Small intestine (tissue), 7 donors: ENCODE data around the gene GPR143. TPM values are rescaled to one million over a fixed set of nuclear protein-coding genes. Genes with fewer than 3 reads are reported as not detected.

Experiments used
- DNase-seq, 2 donors: peaks; one replicate each; pipeline versions ENCODE4 v3.0.0 to v3.0.0-alpha.2; 2013
- FAIRE-seq: peaks from 2 replicates; lab custom pipeline; 2012; peaks lifted over from hg19 to GRCh38; lab: Jason Lieb, UNC
- H3K27ac ChIP-seq, 3 donors: one replicate each; pipeline ENCODE4 v1.5.1; 2013; ENCODE audit warnings: low read length in 2 of 3, mild to moderate bottlenecking in 2 of 3, control low read depth in 1 of 3, inconsistent platforms in 1 of 3, low read depth in 1 of 3, moderate library complexity in 1 of 3
- H3K27me3 ChIP-seq, 3 donors: one replicate each; pipeline ENCODE4 v1.6.1; 2013; ENCODE audit warnings: low read length in 3 of 3, inconsistent platforms in 1 of 3; ENCODE audit not compliant: control insufficient read depth in 3 of 3, insufficient read depth in 3 of 3
- H3K36me3 ChIP-seq, 3 donors: one replicate each; pipeline ENCODE4 v1.6.1; 2013; ENCODE audit warnings: low read length in 3 of 3, inconsistent platforms in 1 of 3, low read depth in 1 of 3, mild to moderate bottlenecking in 1 of 3, moderate library complexity in 1 of 3; ENCODE audit not compliant: control insufficient read depth in 3 of 3, insufficient read depth in 2 of 3
- H3K4me1 ChIP-seq, 3 donors: one replicate each; pipeline ENCODE4 v1.6.1; 2013; ENCODE audit warnings: low read length in 2 of 3, inconsistent platforms in 1 of 3, low read depth in 1 of 3, mild to moderate bottlenecking in 1 of 3, moderate library complexity in 1 of 3; ENCODE audit not compliant: control insufficient read depth in 3 of 3, insufficient read depth in 2 of 3
- H3K4me3 ChIP-seq, 3 donors: one replicate each; pipeline ENCODE4 v1.5.1; 2013; ENCODE audit warnings: low read length in 3 of 3, control low read depth in 1 of 3, inconsistent platforms in 1 of 3, low read depth in 1 of 3, mild to moderate bottlenecking in 1 of 3, moderate library complexity in 1 of 3
- H3K9me3 ChIP-seq, 2 donors: one replicate each; pipeline ENCODE4 v1.6.1; 2013; ENCODE audit warnings: low read depth in 1 of 2, low read length in 1 of 2; ENCODE audit not compliant: control insufficient read depth in 2 of 2, insufficient read depth in 1 of 2
- WGBS, 3 donors: extraction: QIAGEN DNeasy Blood & Tissue Kit; methylation state at CpG; one replicate each; pipeline ENCODE4 v1.1.7; 2013; 5-methylcytosine and 5-hydroxymethylcytosine counted together
- polyA plus RNA-seq, 4 donors: library from polyadenylated mRNA; stranded (reverse) in 3 of 4; unstranded in 1 of 4; fragments of 200-250 nt in 3 of 4; fragments of 120-200 nt in 1 of 4; gene quantifications; one replicate each; pipeline versions ENCODE4 v1.2.1 to v1.2.3, GENCODE V29; 2013
- donor health status: healthy with polysubstance abuse.
- donor health status: control.
- donor health status: control.
- donor health status: Bipolar disorder and iron deficiency.
- donor health status: healthy.

GPR143 gene
- polyA plus RNA-seq, 4 donors: 0.67 to 6.7 (median 1.5) TPM; not detected in 1

GRCh38 chrX:9758021-9758638 lies 7.5 kb downstream of the GPR143 start:
- Histone ChIP-seq H3K27me3 (no peaks in the 10 kb centered on the region), H3K9me3 (no peaks in the 10 kb centered on the region)
- 51 to 54% (median 54%) methylated on average over 4 of the region's 4 CpGs for WGBS, 3 donors

DNA sequence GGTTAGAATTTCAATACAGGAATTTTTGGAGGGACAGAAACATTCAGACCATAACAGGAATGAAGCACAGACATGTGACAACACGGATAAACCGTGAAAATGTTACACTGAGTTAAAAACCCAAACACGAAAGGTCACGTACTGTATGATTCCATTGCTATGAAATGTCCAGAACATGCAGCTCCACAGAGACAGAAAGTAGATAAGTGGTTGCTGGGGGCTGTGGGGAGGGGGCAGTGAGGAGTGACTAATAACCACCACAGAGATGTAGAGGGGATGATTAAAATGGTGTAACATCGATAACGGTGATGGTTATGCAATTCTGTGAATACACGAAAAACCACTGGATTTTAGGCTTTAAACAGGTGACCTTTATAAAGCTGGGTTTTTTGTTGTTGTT lies 8.3 kb downstream of the GPR143 start:
- Histone ChIP-seq H3K4me3 (no peak overlapping the region), H3K27me3 (no peaks in the 10 kb centered on the region), H3K36me3 (no peaks in the 10 kb centered on the region), H3K4me1 (no peaks in the 10 kb centered on the region), H3K9me3 (no peaks in the 10 kb centered on the region), H3K27ac (no peak overlapping the region)
- WGBS, 3 donors: 87 to 94% (median 89%) methylated on average over 7 of the region's 7 CpGs
- no peak for DNase-seq
- no peak for FAIRE-seq

More at GRCh38 chrX:9758021-9758638, 7.5 kb downstream of the GPR143 start:
- DNase-seq (no peak), FAIRE-seq (no peak)
- Histone ChIP-seq H3K4me3 (no peak overlapping the region), H3K27ac (no peak overlapping the region), H3K36me3 (no peaks in the 10 kb centered on the region), H3K4me1 (no peaks in the 10 kb centered on the region)

- Histone ChIP-seq H3K4me3 (no peak overlapping the region), H3K36me3 (no peaks in the 10 kb centered on the region), H3K4me1 (no peaks in the 10 kb centered on the region), H3K27ac (no peak overlapping the region), H3K9me3 (no peaks in the 10 kb centered on the region), H3K27me3 (no peaks in the 10 kb centered on the region)
- FAIRE-seq (no peak), DNase-seq (no peak)
- 38 to 72% (median 61%) methylated on average over 9 to 11 of the region's 11 CpGs for WGBS, 3 donors
These were observed 16.4 kb downstream of the GPR143 start for GRCh38 chrX:9749146-9749692.

DNA sequence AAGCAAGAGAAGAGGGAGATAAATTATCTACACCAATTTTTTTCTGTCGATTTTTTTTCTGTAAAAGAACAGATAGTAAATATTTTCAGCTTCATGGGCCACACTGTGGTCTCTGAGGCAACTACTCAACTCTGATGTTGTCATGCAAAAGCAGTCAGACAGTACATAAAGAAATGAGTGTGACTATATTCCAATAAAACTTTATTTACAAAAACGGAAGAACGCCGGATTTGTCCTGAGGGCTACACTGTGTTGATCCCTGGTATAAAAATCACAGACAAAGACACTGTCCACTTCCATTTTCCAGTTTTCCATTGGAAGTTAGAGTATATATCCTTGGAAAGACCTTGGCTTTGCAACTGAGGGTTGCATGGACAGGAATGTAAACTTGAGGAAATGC lies 18.0 kb downstream of the GPR143 start:
- no peak for FAIRE-seq
- WGBS, 3 donors: 81 to 93% (median 91%) methylated on average over 4 of the region's 4 CpGs
- DNase-seq: no peak

GRCh38 chrX:9746148-9746888 lies 19.3 kb downstream of the GPR143 start:
- DNase-seq (no peak), FAIRE-seq (no peak)
- WGBS, 3 donors: 45 to 72% (median 49%) methylated on average over 3 of the region's 3 CpGs
- peak overlapping the region in 1 of 3 donors; percentile 41 for H3K27ac ChIP-seq
- H3K4me1 ChIP-seq: no peaks in the 10 kb centered on the region
- H3K4me3 ChIP-seq: no peak overlapping the region
- H3K9me3 ChIP-seq: no peaks in the 10 kb centered on the region
- H3K27me3 ChIP-seq: no peaks in the 10 kb centered on the region
- no peaks in the 10 kb centered on the region for H3K36me3 ChIP-seq

More for the DNA sequence above, 18.0 kb downstream of the GPR143 start:
- H3K4me3 ChIP-seq: no peak overlapping the region
- H3K27me3 ChIP-seq: no peaks in the 10 kb centered on the region
- H3K4me1 ChIP-seq: no peaks in the 10 kb centered on the region
- no peak overlapping the region for H3K27ac ChIP-seq
- no peaks in the 10 kb centered on the region for H3K36me3 ChIP-seq
- no peaks in the 10 kb centered on the region for H3K9me3 ChIP-seq

GRCh38 chrX:9745417-9746115 lies 20.1 kb downstream of the GPR143 start:
- Histone ChIP-seq H3K4me1 (no peaks in the 10 kb centered on the region), H3K4me3 (no peak overlapping the region), H3K27me3 (no peaks in the 10 kb centered on the region), H3K9me3 (no peaks in the 10 kb centered on the region), H3K27ac (peak overlapping the region in 1 of 3 donors; percentile 41), H3K36me3 (no peaks in the 10 kb centered on the region)
- no peak for FAIRE-seq
- WGBS, 3 donors: 67 to 81% (median 74%) methylated on average over 11 of the region's 11 CpGs
- DNase-seq: no peak

GRCh38 chrX:9739130-9739529 lies 26.5 kb downstream of the GPR143 start:
- Histone ChIP-seq H3K27ac (no peak overlapping the region), H3K27me3 (no peaks in the 10 kb centered on the region), H3K9me3 (no peaks in the 10 kb centered on the region), H3K4me1 (no peaks in the 10 kb centered on the region), H3K36me3 (peaks cover 0 to 5% (median 0%) of the 10 kb centered on the region in 3 donors), H3K4me3 (no peak overlapping the region)
- FAIRE-seq: no peak
- DNase-seq: no peak
- WGBS, 3 donors: 71 to 88% (median 86%) methylated on average over 5 of the region's 5 CpGs

DNA sequence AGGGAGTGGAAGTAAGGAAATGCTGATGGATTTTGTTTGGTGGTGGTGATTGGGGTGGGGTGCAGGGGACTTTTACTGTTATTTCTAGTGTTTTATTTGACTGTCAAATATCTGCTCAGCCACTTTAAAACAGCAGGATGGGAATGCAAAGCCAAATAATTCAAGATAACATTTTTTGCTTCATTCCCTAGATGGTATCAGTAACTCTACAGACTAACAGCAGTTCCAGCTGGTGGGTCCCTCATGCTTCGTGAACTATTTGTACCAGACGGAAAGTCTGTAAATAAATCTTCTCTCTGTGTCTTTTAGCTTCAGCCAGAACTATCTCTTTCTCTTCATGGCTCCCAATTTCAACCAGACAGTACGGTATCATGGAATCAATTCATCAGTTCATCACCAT lies 27.5 kb downstream of the GPR143 start:
- DNase-seq: no peak
- 55 to 85% (median 80%) methylated on average over 3 of the region's 3 CpGs for WGBS, 3 donors

More for the DNA sequence above, 27.5 kb downstream of the GPR143 start:
- H3K36me3 ChIP-seq: peaks cover 0 to 5% (median 0%) of the 10 kb centered on the region in 3 donors
- no peaks in the 10 kb centered on the region for H3K4me1 ChIP-seq
- no peaks in the 10 kb centered on the region for H3K27me3 ChIP-seq
- no peak overlapping the region for H3K4me3 ChIP-seq
- no peak for FAIRE-seq
- no peak overlapping the region for H3K27ac ChIP-seq
- no peaks in the 10 kb centered on the region for H3K9me3 ChIP-seq
